ENCODE measurements around the gene TYROBP.
A peak's percentile ranks its signal among the peaks of the same experiment; 100 is the strongest.
"Not testable (repeated sequence)": the region's sequence is repeated elsewhere in the genome, so short reads cannot be mapped to it uniquely, and the experiment has no call there.

Gene TYROBP

DNA sequence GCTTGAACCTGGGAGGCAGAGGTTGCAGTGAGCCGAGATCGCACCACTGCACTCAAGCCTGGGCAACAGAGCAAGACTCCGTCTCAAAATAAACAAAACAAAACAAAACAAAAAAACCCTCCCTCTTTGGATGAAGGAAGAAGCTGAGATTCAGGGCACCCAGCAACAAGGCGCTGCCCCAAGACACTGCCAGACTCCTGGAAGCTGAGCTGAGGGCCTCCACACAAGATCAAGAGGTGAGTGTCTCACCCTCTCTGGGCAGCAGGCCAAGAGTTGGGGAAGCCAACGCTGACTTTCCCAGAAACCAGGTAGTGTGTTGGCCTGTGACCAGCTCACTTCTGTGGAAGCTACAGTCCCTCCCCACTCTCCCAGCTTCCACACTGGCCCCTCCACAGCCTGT is 3.7 kb upstream of the TYROBP start:
- TF ChIP-seq, protein P1, sequence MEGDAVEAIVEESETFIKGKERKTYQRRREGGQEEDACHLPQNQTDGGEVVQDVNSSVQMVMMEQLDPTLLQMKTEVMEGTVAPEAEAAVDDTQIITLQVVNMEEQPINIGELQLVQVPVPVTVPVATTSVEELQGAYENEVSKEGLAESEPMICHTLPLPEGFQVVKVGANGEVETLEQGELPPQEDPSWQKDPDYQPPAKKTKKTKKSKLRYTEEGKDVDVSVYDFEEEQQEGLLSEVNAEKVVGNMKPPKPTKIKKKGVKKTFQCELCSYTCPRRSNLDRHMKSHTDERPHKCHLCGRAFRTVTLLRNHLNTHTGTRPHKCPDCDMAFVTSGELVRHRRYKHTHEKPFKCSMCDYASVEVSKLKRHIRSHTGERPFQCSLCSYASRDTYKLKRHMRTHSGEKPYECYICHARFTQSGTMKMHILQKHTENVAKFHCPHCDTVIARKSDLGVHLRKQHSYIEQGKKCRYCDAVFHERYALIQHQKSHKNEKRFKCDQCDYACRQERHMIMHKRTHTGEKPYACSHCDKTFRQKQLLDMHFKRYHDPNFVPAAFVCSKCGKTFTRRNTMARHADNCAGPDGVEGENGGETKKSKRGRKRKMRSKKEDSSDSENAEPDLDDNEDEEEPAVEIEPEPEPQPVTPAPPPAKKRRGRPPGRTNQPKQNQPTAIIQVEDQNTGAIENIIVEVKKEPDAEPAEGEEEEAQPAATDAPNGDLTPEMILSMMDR (conservative IDR thresholded peaks at IDR 0.05; ENCODE audit: low read depth, low read length), result no peak
- H3K4me3 ChIP-seq (ENCODE audit: low read length), result no peak overlapping the region
- DNase-seq (ENCODE audit: low read depth), result no peak

DNA sequence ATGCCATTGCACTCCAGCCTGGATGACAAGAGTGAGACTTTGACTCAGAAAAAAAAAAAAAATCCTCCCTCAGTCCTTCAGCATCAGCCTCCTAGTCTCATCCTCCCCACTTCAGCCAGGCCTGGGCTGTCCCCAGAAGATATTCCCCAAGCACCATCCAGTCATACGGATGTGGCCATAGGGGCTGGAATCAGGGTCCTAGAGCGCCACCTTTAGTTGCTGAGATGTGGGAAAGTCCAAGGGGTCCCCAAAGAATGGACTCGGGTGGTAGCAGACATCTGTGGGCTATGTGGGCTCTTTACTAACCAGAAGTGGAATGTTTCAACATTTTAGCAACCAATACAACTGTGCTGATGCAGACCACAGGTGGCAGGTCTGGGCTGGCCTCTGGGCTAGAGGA is 3.1 kb upstream of the TYROBP start:
- DNase-seq (ENCODE audit: low read depth), result no peak
- H3K4me3 ChIP-seq (ENCODE audit: low read length), result no peak overlapping the region
- TF ChIP-seq, protein P1 (conservative IDR thresholded peaks at IDR 0.05; ENCODE audit: low read depth, low read length), result peak; percentile 2

DNA sequence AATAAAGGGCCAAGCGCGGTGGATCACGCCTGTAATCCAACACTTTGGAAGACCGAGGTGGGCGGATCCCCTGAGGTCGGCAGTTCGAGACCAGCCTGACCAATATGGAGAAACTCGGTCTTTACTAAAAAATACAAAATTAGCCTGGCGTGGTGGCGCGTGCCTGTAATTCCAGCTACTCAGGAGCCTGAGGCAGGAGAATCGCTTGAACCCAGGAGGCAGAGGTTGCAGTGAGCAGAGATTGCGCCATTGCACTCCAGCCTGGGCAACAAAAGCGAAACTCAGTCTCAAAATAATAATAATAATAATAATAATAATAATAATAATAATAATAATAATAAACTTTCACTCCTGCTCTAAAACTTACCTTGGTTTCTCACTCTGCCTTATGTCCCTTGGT is 2.3 kb upstream of the TYROBP start:
- H3K4me3 ChIP-seq (ENCODE audit: low read length); DNase-seq (ENCODE audit: low read depth): not testable (repeated sequence)

DNA sequence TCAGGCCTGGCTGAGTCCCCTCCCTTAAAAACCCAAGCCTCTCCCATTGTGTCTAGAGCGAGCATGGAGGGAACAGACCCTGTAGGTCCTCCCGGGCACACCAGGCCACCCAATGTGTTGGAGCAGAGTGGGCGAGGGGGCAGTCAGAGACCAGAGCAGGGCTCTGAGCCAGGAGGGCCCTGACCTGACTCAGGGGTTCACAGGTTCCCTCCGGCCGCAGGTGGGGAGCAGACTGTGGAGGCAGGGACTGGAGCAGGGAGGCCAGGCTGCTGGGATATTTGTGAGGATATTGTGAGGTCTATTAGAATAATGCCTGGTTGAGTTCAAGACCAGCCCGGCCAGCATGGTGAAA is 1.6 kb upstream of the TYROBP start:
- DNase-seq (ENCODE audit: low read depth), result no peak
- TF ChIP-seq, protein P1 (conservative IDR thresholded peaks at IDR 0.05; ENCODE audit: low read depth, low read length), result no peak
- H3K4me3 ChIP-seq (ENCODE audit: low read length), result no peak overlapping the region

DNA sequence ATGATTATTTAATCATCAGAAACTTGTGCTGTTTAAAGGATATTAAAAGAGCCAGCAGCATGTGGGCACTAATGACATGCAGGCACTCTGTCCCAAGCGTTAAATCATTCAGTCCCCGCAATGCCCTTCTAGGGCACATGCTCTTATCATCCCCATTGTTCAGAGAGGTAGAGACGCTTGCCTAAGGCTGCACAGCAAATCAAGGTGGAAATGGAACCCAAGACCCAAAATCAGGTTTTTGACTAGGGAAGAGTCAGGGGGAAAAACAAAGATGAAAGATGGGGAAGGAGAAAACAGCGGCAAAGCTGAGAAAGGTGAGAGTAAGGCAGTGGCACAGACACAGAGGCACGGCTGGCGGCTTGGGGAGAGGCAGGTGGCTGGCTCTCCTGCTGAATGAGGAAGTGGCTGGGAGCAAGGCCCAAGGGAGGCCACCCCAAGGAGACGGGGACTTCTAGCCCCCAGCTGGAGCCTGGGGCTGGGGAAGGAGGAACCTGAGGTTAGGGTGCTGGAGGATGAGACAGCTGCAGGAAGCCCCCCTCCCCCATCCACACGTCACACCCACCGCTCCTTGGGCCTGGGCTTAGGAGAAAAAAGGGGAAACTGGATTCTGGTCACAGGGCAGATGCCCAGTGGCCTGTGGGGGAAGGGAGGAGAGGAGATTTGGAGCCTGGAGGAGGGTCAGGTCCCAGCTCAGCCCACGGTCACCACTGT is 1.0 kb upstream of the TYROBP start:
- H3K4me3 ChIP-seq (ENCODE audit: low read length), result no peak overlapping the region
- TF ChIP-seq, protein P1 (conservative IDR thresholded peaks at IDR 0.05; ENCODE audit: low read depth, low read length), result no peak
- DNase-seq (ENCODE audit: low read depth), result no peak

DNA sequence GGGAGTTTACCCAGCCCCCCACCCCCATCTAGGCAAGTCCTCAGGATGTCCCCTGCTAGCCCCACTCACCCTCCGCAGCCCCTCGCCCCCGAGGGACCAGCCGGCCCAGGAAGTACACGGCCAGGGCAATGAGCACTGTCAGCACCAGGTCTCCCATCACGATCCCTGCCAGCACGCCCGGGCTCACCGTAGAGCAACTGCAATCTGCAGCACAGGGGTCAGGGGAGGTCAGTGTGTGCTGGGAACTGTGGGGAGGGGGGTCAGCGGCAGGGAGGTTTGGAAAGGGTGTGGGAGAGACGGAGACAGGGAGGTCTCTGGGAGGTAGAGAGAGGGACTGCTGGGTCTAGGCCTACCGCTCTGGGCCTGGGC is 734 bp downstream of the TYROBP start:
- TF ChIP-seq, protein P1 (conservative IDR thresholded peaks at IDR 0.05; ENCODE audit: low read depth, low read length), result no peak
- H3K4me3 ChIP-seq (ENCODE audit: low read length), result no peak overlapping the region
- DNase-seq (ENCODE audit: low read depth), result no peak

DNA sequence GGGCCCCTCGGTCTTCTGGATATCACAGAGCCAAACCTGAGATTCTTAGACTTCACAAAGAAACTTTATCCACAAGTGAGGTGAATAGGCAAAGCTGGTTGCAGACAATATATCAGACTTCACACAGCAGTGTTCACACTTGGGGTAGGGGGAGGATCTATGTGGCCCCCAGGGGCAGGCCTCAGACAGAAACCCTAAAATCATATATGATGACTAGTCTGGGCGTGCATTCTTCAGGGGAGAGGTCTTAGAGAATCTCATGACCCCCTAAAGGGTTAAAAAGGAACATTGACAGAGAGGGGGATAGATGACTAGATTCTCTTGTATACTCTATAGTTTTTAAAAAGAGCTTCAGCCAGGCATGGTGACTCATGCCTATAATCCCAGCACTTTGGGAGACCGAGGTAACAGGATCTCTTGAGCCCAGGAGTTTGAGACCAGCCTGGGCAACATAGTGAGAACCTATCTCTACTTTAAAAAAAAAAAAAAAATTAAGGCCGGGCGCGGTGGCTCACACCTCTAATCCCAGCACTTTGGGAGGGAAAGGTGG is 2.8 kb downstream of the TYROBP start:
- no peak overlapping the region for H3K4me3 ChIP-seq (ENCODE audit: low read length)
- TF ChIP-seq, protein P1 (conservative IDR thresholded peaks at IDR 0.05; ENCODE audit: low read depth, low read length), result no peak
- DNase-seq (ENCODE audit: low read depth), result no peak
